GM12801 (cell line): Measurements from ENCODE around the gene SLC25A43.

ENCODE experiments used
- TF ChIP-seq, protein P1 (sequence below): IDR thresholded peaks from one replicate; pipeline ENCODE4 v1.5.1; 2011; ENCODE audit warnings: control low read depth; ENCODE audit not compliant: insufficient read length; ENCODE audit errors: extremely low read depth

SLC25A43 gene

DNA sequence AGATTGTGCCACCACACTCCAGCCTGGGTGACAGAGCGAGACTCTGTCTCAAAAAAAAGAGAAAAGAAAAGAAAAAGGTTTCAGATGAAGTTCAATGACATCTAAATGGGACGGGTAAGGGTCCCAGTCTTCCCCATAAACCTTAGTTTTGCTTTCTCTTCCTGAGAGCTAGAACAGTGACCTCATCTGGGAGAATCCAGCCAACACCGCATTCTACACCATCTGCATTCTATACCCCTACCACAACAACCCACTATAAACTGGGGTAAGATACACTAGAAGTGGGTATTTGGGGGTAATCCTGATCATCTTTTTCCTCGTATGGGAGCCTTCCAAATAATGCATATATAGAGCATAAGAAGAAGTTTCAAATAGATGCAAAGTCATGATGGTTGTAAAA, 18.2 kb downstream of the SLC25A43 start:
- TF ChIP-seq, protein P1, sequence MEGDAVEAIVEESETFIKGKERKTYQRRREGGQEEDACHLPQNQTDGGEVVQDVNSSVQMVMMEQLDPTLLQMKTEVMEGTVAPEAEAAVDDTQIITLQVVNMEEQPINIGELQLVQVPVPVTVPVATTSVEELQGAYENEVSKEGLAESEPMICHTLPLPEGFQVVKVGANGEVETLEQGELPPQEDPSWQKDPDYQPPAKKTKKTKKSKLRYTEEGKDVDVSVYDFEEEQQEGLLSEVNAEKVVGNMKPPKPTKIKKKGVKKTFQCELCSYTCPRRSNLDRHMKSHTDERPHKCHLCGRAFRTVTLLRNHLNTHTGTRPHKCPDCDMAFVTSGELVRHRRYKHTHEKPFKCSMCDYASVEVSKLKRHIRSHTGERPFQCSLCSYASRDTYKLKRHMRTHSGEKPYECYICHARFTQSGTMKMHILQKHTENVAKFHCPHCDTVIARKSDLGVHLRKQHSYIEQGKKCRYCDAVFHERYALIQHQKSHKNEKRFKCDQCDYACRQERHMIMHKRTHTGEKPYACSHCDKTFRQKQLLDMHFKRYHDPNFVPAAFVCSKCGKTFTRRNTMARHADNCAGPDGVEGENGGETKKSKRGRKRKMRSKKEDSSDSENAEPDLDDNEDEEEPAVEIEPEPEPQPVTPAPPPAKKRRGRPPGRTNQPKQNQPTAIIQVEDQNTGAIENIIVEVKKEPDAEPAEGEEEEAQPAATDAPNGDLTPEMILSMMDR, result no peak

- TF ChIP-seq, protein P1, result no peak
Measured at GRCh38 chrX:119417842-119418241, 18.7 kb downstream of the SLC25A43 start.

DNA sequence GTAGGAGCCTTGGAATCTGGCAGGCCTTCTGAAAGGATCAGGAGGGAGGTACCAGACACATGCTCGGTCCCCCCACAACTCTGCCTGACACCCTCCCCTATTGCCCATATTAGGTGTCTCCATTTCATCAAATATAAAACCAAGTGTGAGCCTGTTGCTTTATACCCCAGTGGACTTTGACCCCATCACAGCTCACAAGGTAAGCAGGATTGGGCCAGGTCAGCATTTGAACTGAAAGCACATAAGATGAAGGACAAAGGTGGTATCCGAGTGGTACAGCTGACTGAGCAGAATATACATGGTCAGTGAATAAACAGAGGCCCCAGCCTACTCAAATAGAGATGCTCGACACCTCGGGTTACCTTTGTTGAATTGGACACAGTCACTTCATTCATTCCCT, 20.0 kb downstream of the SLC25A43 start:
- TF ChIP-seq, protein P1, result no peak

DNA sequence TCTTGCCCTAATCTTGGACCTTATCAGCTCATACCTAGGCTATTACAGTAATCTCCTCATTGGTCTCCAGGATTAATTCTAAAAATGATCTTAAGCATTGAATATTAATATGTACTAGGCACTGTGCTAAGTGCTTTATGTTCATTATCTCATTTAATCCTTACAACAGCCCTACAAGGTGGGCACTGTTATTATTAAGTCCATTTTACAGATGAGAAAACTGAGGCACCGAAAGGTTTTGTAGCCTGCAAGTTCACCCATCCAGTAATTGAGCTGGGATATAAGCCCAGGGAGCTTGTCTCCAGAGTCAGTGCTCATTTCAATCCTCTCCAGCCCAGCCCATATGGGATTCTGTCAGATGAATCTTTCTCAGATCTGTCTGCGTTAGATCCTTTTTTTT, 20.8 kb downstream of the SLC25A43 start:
- TF ChIP-seq, protein P1, result no peak

GRCh38 chrX:119421016-119421705, 22.0 kb downstream of the SLC25A43 start:
- TF ChIP-seq, protein P1, result no peak

DNA sequence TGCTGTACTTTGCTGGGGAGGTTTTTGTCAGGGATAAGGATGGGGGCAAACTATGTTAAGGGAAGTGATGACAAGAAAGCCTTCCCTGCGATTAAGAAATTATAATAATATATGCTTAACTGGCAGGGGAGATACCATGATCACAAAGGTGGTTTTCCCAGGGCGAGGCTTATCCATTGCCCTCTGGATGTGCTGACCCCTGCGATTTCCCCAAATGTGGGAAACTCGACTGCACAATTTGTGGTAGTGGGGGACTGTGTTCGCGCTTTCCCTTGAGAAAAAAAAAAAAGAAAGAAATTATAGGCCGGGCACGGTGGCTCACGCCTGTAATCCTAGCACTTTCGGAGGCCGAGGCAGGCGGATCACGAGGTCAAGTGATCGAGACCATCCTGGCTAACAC, 24.5 kb downstream of the SLC25A43 start:
- TF ChIP-seq, protein P1, result no peak

DNA sequence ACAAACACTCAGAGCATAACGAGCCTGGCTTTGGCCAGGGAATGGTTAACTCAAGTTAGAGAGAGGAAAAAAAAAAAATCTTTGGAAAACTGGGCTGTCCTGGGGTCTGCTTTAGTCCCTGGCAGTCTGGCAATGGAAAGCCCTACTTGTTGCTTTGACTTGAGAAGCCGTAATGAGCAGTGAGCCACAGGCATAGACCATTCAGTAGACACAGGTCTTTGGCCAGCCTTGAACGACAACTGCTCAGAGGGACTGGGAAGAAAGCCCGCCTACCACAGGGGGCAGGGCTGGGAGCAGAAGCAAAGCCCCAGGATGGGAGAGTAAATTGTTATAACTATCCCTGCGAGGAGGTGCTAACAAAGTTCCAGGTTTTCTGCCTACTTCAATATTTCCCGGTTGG, 25.9 kb downstream of the SLC25A43 start:
- TF ChIP-seq, protein P1, result no peak
